Subcutaneous adipose tissue (tissue), 4 donors: ENCODE data around the gene CUBN. TPM values are rescaled to one million over a fixed set of nuclear protein-coding genes. Genes with fewer than 3 reads are reported as not detected.

Experiments
- CTCF ChIP-seq: fragments of 450-650 bp; IDR thresholded peaks from one replicate; pipeline ENCODE4 v1.5.1; 2016; ENCODE audit warnings: low read depth, mild to moderate bottlenecking, control low read depth, antibody characterized with exemption, moderate library complexity
- total RNA-seq, 4 donors: library from RNA; depleted of rRNA; stranded (reverse); fragments of >200 nt; gene quantifications; one replicate each; pipeline ENCODE4 v1.1.0, GENCODE V29; 2016

The CUBN gene
- total RNA-seq, 4 donors from 2014 or later, result 1.9 to 6.6 (median 4.8) TPM

- no peak for TF ChIP-seq CTCF
Observed at GRCh38 chr10:16819026-16819425, 310.6 kb downstream of the CUBN start.

- no peak for TF ChIP-seq CTCF
Observed at GRCh38 chr10:16817125-16818019, 312.2 kb downstream of the CUBN start, which contains the start of gene RSU1. Gene RSU1 (minus strand): TSS chr10:16817424. CDS start chr10:16817081, 343 bp downstream.

GRCh38 chr10:16816830-16817124 lies 312.8 kb downstream of the CUBN start:
- TF ChIP-seq CTCF, result no peak

GRCh38 chr10:16816171-16816570 lies 313.4 kb downstream of the CUBN start:
- TF ChIP-seq CTCF, result no peak

- no peak for TF ChIP-seq CTCF
Observed at GRCh38 chr10:16814012-16814411, 315.6 kb downstream of the CUBN start.

- no peak for TF ChIP-seq CTCF
Observed at GRCh38 chr10:16812676-16813075, 316.9 kb downstream of the CUBN start.

GRCh38 chr10:16811765-16812164 lies 317.8 kb downstream of the CUBN start:
- TF ChIP-seq CTCF, result no peak
